Gastroesophageal sphincter (tissue), 4 donors: Measurements from ENCODE around the gene RUFY3. TPM values are rescaled to one million over a fixed set of nuclear protein-coding genes. Genes with fewer than 3 reads are reported as not detected.

Source experiments
- ATAC-seq: fragments of 150-250 bp; one replicate; pipeline ENCODE4 v1.9.1; 2016; ENCODE audit warnings: mild to moderate bottlenecking, moderate library complexity
- H3K27ac ChIP-seq, 4 donors: fragments of 200-600 bp; sonication (generic) in 3 of 4; 1 replicate in 3 of 4; 2 replicates in 1 of 4; pipeline ENCODE4 v1.5.1; 2016 to 2019
- H3K27me3 ChIP-seq: fragments of 200-600 bp; sonication (generic); one replicate; pipeline ENCODE4 v1.5.1; 2019
- H3K36me3 ChIP-seq, 2 donors: fragments of 200-600 bp; sonication (generic); one replicate each; pipeline ENCODE4 v1.5.1; 2019; ENCODE audit warnings: control low read depth in 1 of 2
- H3K4me1 ChIP-seq, 3 donors: fragments of 200-600 bp; sonication (generic); 1 replicate in 2 of 3; 2 replicates in 1 of 3; pipeline ENCODE4 v1.5.1; 2016 to 2019; ENCODE audit warnings: control low read depth in 2 of 3
- H3K4me3 ChIP-seq, 2 donors: fragments of 200-600 bp; sonication (generic); one replicate each; pipeline ENCODE4 v1.5.1; 2019; ENCODE audit warnings: mild to moderate bottlenecking in 1 of 2, moderate library complexity in 1 of 2
- H3K9me3 ChIP-seq, 3 donors: fragments of 200-600 bp; sonication (generic); one replicate each; pipeline ENCODE4 v1.5.1; 2017 to 2019; ENCODE audit warnings: control low read depth in 2 of 3
- CTCF ChIP-seq, 4 experiments: fragments of 200-600 bp in 2 of 4; fragments of 450-650 bp in 2 of 4; sonication (generic) in 1 of 4; IDR thresholded peaks; one replicate each; pipeline ENCODE4 v1.5.1; 2017 to 2019; ENCODE audit warnings: antibody characterized with exemption in 4 of 4, mild to moderate bottlenecking in 2 of 4, moderate library complexity in 2 of 4
- EP300 ChIP-seq: sonication (generic); formaldehyde crosslinking; IDR thresholded peaks from one replicate; pipeline ENCODE4 v1.6.1; 2017; ENCODE audit warnings: antibody characterized with exemption, mild to moderate bottlenecking
- POLR2A ChIP-seq, 2 donors: fragments of 450-650 bp; IDR thresholded peaks; one replicate each; pipeline ENCODE4 v1.6.1; 2017; ENCODE audit warnings: antibody characterized with exemption in 2 of 2, mild to moderate bottlenecking in 2 of 2, moderate library complexity in 1 of 2
- POLR2AphosphoS5 ChIP-seq: sonication (generic); formaldehyde crosslinking; IDR thresholded peaks from one replicate; pipeline ENCODE4 v1.6.1; 2017; ENCODE audit warnings: antibody characterized with exemption
- WGBS, 2 donors: methylation state at CpG; one replicate each; pipeline ENCODE4 v1.1.5; 2018; ENCODE audit warnings: low coverage in 1 of 2; 5-methylcytosine and 5-hydroxymethylcytosine counted together
- total RNA-seq, 4 donors: library from RNA; depleted of rRNA; stranded (reverse); fragments of >200 nt; gene quantifications; one replicate each; pipeline ENCODE4 v1.1.0, GENCODE V29; 2016

The RUFY3 gene
- total RNA-seq, 4 donors from 2014 or later = 40.4 to 57.7 (median 49.7) TPM

GRCh38 chr4:70808151-70808550, 86.4 kb downstream of the RUFY3 start:
- H3K27me3 ChIP-seq = no peaks in the 10 kb centered on the region
- WGBS, 2 donors = 71 to 88% methylated on average over 1 of the region's 1 CpG
- TF ChIP-seq CTCF (IDR thresholded peaks at IDR 0.05) = no peak
- no peak for TF ChIP-seq POLR2AphosphoS5
- no peak for TF ChIP-seq POLR2A (IDR thresholded peaks at IDR 0.05)
- no peak overlapping the region for H3K4me3 ChIP-seq
- peaks cover 0 to 35% of the 10 kb centered on the region in 2 donors for H3K36me3 ChIP-seq
- no peaks in the 10 kb centered on the region for H3K4me1 ChIP-seq
- no peak overlapping the region for H3K27ac ChIP-seq
- no peak for ATAC-seq
- no peaks in the 10 kb centered on the region for H3K9me3 ChIP-seq

- no peaks in the 10 kb centered on the region for H3K27me3 ChIP-seq
- no peak for TF ChIP-seq CTCF (IDR thresholded peaks at IDR 0.05)
- no peak for TF ChIP-seq POLR2A (IDR thresholded peaks at IDR 0.05)
- TF ChIP-seq EP300 = no peak
- TF ChIP-seq POLR2AphosphoS5 = no peak
- no peaks in the 10 kb centered on the region for H3K4me1 ChIP-seq
- no peak for ATAC-seq
- H3K4me3 ChIP-seq = no peak overlapping the region
- no peaks in the 10 kb centered on the region for H3K9me3 ChIP-seq
- 75 to 85% methylated on average over 1 of the region's 1 CpG for WGBS, 2 donors
- H3K27ac ChIP-seq = no peak overlapping the region
- peaks cover 0 to 45% of the 10 kb centered on the region in 2 donors for H3K36me3 ChIP-seq
Observed at GRCh38 chr4:70815370-70815769, 93.6 kb downstream of the RUFY3 start.

GRCh38 chr4:70816894-70817293, 95.1 kb downstream of the RUFY3 start:
- WGBS, 2 donors = 41 to 50% methylated on average over 2 of the region's 2 CpGs
- Histone ChIP-seq H3K4me3 (no peak overlapping the region), H3K27ac (no peak overlapping the region), H3K9me3 (no peaks in the 10 kb centered on the region), H3K4me1 (no peaks in the 10 kb centered on the region), H3K27me3 (no peaks in the 10 kb centered on the region), H3K36me3 (peaks cover 0 to 61% of the 10 kb centered on the region in 2 donors)
- ATAC-seq = no peak
- TF ChIP-seq POLR2A (IDR thresholded peaks at IDR 0.05) = no peak
- TF ChIP-seq EP300 = no peak
- TF ChIP-seq POLR2AphosphoS5 = no peak
- TF ChIP-seq CTCF (IDR thresholded peaks at IDR 0.05) = no peak

GRCh38 chr4:70818173-70818855, 96.5 kb downstream of the RUFY3 start:
- no peaks in the 10 kb centered on the region for H3K4me1 ChIP-seq
- H3K27ac ChIP-seq = no peak overlapping the region
- ATAC-seq = no peak
- H3K9me3 ChIP-seq = no peaks in the 10 kb centered on the region
- H3K4me3 ChIP-seq = no peak overlapping the region
- no peaks in the 10 kb centered on the region for H3K27me3 ChIP-seq
- H3K36me3 ChIP-seq = peaks cover 0 to 75% of the 10 kb centered on the region in 2 donors
- WGBS, 2 donors = 97 to 100% methylated on average over 2 to 4 of the region's 5 CpGs
- TF ChIP-seq POLR2A (IDR thresholded peaks at IDR 0.05) (no peak), POLR2AphosphoS5 (no peak), CTCF (IDR thresholded peaks at IDR 0.05) (no peak), EP300 (no peak)

- no peak for TF ChIP-seq POLR2AphosphoS5
- no peak for TF ChIP-seq EP300
- no peak for TF ChIP-seq CTCF (IDR thresholded peaks at IDR 0.05)
- no peak for TF ChIP-seq POLR2A (IDR thresholded peaks at IDR 0.05)
- Histone ChIP-seq H3K9me3 (no peaks in the 10 kb centered on the region), H3K27ac (no peak overlapping the region), H3K36me3 (peaks cover 0 to 75% of the 10 kb centered on the region in 2 donors), H3K4me3 (no peak overlapping the region), H3K27me3 (no peaks in the 10 kb centered on the region), H3K4me1 (no peaks in the 10 kb centered on the region)
- 91 to 96% methylated on average over 3 of the region's 3 CpGs for WGBS, 2 donors
- no peak for ATAC-seq
Observed at GRCh38 chr4:70818921-70819320, 97.2 kb downstream of the RUFY3 start.
